ENCODE measurements around the gene EFCAB6.
A peak's percentile ranks its signal among the peaks of the same experiment; 100 is the strongest.
"Not testable (repeated sequence)": the region's sequence is repeated elsewhere in the genome, so short reads cannot be mapped to it uniquely, and the experiment has no call there.

EFCAB6 gene

GRCh38 chr22:43667656-43668055 is 144.4 kb downstream of the EFCAB6 start:
- WGBS, 2 donors (ENCODE audit: extremely low coverage in 2 of 2, insufficient read length in 2 of 2, insufficient replicate concordance in 1 of 2): no CpG with 5 or more reads among the region's 8 CpGs
- H4K91ac ChIP-seq (ENCODE audit: low read depth, low read length, poor library complexity): no peak overlapping the region

GRCh38 chr22:43666457-43666856 is 145.6 kb downstream of the EFCAB6 start:
- Histone ChIP-seq H3K27ac (replicated peaks; ENCODE audit: low read length) (no peak overlapping the region), H3K14ac (ENCODE audit: low read length) (no peak overlapping the region), H3K4me3 (ENCODE audit: low read length in 2 of 2) (no peak overlapping the region), H2BK5ac (ENCODE audit: low read length) (no peak overlapping the region), H4K91ac (ENCODE audit: low read depth, low read length, poor library complexity) (no peak overlapping the region), H3K9ac (ENCODE audit: low read depth, low read length, poor library complexity) (no peak overlapping the region), H3K36me3 (replicated peaks in 1 of 2; ENCODE audit: control insufficient read depth in 2 of 2, insufficient read depth in 2 of 2, low read length in 2 of 2) (no peaks in the 10 kb centered on the region), H3K27me3 (ENCODE audit: control insufficient read depth in 3 of 3, insufficient read depth in 3 of 3, low read depth in 1 of 3, low read length in 3 of 3) (no peaks in the 10 kb centered on the region), H3K9me3 (replicated peaks in 1 of 2; ENCODE audit: control insufficient read depth in 2 of 2, insufficient read depth in 1 of 2, low read depth in 1 of 2, low read length in 2 of 2) (no peaks in the 10 kb centered on the region), H3K23ac (ENCODE audit: low read depth, low read length, poor library complexity) (no peak overlapping the region), H2AK5ac (ENCODE audit: low read depth, low read length) (no peak overlapping the region), H2AFZ (ENCODE audit: low read length) (no peak overlapping the region), H3K4ac (ENCODE audit: low read length) (no peak overlapping the region), H4K8ac (ENCODE audit: low read depth, low read length) (no peak overlapping the region), H3K4me2 (ENCODE audit: insufficient read depth, low read length, poor library complexity, severe bottlenecking) (no peak overlapping the region), H2BK12ac (ENCODE audit: low read length) (no peak overlapping the region), H3K79me1 (ENCODE audit: low read depth, low read length) (no peaks in the 10 kb centered on the region), H2BK120ac (ENCODE audit: low read depth, low read length) (no peak overlapping the region), H3K18ac (ENCODE audit: low read length) (no peak overlapping the region), H3K4me1 (ENCODE audit: control insufficient read depth in 2 of 2, insufficient read depth in 1 of 2, low read depth in 1 of 2, low read length in 2 of 2) (no peaks in the 10 kb centered on the region), H2BK15ac (ENCODE audit: low read length) (no peak overlapping the region)
- DNase-seq (ENCODE audit: low spot score): no peak
- WGBS, 2 donors (ENCODE audit: extremely low coverage in 2 of 2, insufficient read length in 2 of 2, insufficient replicate concordance in 1 of 2): no CpG with 5 or more reads among the region's 5 CpGs

More at GRCh38 chr22:43667656-43668055, 144.4 kb downstream of the EFCAB6 start:
- Histone ChIP-seq H3K4me3 (ENCODE audit: low read length in 2 of 2) (no peak overlapping the region), H3K4me2 (ENCODE audit: insufficient read depth, low read length, poor library complexity, severe bottlenecking) (no peak overlapping the region), H3K9ac (ENCODE audit: low read depth, low read length, poor library complexity) (no peak overlapping the region), H3K9me3 (replicated peaks in 1 of 2; ENCODE audit: control insufficient read depth in 2 of 2, insufficient read depth in 1 of 2, low read depth in 1 of 2, low read length in 2 of 2) (no peaks in the 10 kb centered on the region), H2BK120ac (ENCODE audit: low read depth, low read length) (no peak overlapping the region), H2BK15ac (ENCODE audit: low read length) (no peak overlapping the region), H3K79me1 (ENCODE audit: low read depth, low read length) (no peaks in the 10 kb centered on the region), H4K8ac (ENCODE audit: low read depth, low read length) (no peak overlapping the region), H2AFZ (ENCODE audit: low read length) (no peak overlapping the region), H3K14ac (ENCODE audit: low read length) (no peak overlapping the region), H2BK12ac (ENCODE audit: low read length) (no peak overlapping the region), H2BK5ac (ENCODE audit: low read length) (no peak overlapping the region), H2AK5ac (ENCODE audit: low read depth, low read length) (no peak overlapping the region), H3K18ac (ENCODE audit: low read length) (no peak overlapping the region), H3K27me3 (ENCODE audit: control insufficient read depth in 3 of 3, insufficient read depth in 3 of 3, low read depth in 1 of 3, low read length in 3 of 3) (no peaks in the 10 kb centered on the region), H3K4ac (ENCODE audit: low read length) (no peak overlapping the region), H3K23ac (ENCODE audit: low read depth, low read length, poor library complexity) (no peak overlapping the region), H3K27ac (replicated peaks; ENCODE audit: low read length) (no peak overlapping the region), H3K4me1 (ENCODE audit: control insufficient read depth in 2 of 2, insufficient read depth in 1 of 2, low read depth in 1 of 2, low read length in 2 of 2) (peaks cover 0 to 2% of the 10 kb centered on the region in 2 donors), H3K36me3 (replicated peaks in 1 of 2; ENCODE audit: control insufficient read depth in 2 of 2, insufficient read depth in 2 of 2, low read length in 2 of 2) (no peaks in the 10 kb centered on the region)
- DNase-seq (ENCODE audit: low spot score): no peak

- no peak for DNase-seq (ENCODE audit: low spot score)
- Histone ChIP-seq H2BK12ac (ENCODE audit: low read length) (no peak overlapping the region), H3K18ac (ENCODE audit: low read length) (peak overlapping the region; percentile 75), H3K4ac (ENCODE audit: low read length) (no peak overlapping the region), H3K14ac (ENCODE audit: low read length) (no peak overlapping the region), H3K4me1 (ENCODE audit: control insufficient read depth in 2 of 2, insufficient read depth in 1 of 2, low read depth in 1 of 2, low read length in 2 of 2) (peaks cover 4 to 6% of the 10 kb centered on the region in 2 donors), H2BK120ac (ENCODE audit: low read depth, low read length) (no peak overlapping the region), H3K23ac (ENCODE audit: low read depth, low read length, poor library complexity) (no peak overlapping the region), H3K27ac (replicated peaks; ENCODE audit: low read length) (no peak overlapping the region), H3K79me1 (ENCODE audit: low read depth, low read length) (no peaks in the 10 kb centered on the region), H4K91ac (ENCODE audit: low read depth, low read length, poor library complexity) (no peak overlapping the region), H3K27me3 (ENCODE audit: control insufficient read depth in 3 of 3, insufficient read depth in 3 of 3, low read depth in 1 of 3, low read length in 3 of 3) (no peaks in the 10 kb centered on the region), H3K4me2 (ENCODE audit: insufficient read depth, low read length, poor library complexity, severe bottlenecking) (no peak overlapping the region), H3K4me3 (ENCODE audit: low read length in 2 of 2) (no peak overlapping the region), H3K9me3 (replicated peaks in 1 of 2; ENCODE audit: control insufficient read depth in 2 of 2, insufficient read depth in 1 of 2, low read depth in 1 of 2, low read length in 2 of 2) (no peaks in the 10 kb centered on the region), H2AFZ (ENCODE audit: low read length) (peak overlapping the region; percentile 63), H3K36me3 (replicated peaks in 1 of 2; ENCODE audit: control insufficient read depth in 2 of 2, insufficient read depth in 2 of 2, low read length in 2 of 2) (no peaks in the 10 kb centered on the region), H2AK5ac (ENCODE audit: low read depth, low read length) (no peak overlapping the region), H2BK15ac (ENCODE audit: low read length) (no peak overlapping the region), H2BK5ac (ENCODE audit: low read length) (peak overlapping the region; percentile 62), H4K8ac (ENCODE audit: low read depth, low read length) (no peak overlapping the region), H3K9ac (ENCODE audit: low read depth, low read length, poor library complexity) (no peak overlapping the region)
- WGBS, 2 donors (ENCODE audit: extremely low coverage in 2 of 2, insufficient read length in 2 of 2, insufficient replicate concordance in 1 of 2): no CpG with 5 or more reads among the region's 9 CpGs
Measured at GRCh38 chr22:43658823-43659222, 153.3 kb downstream of the EFCAB6 start.

GRCh38 chr22:43656581-43656980 is 155.5 kb downstream of the EFCAB6 start:
- not testable (repeated sequence) for H3K79me1 ChIP-seq (ENCODE audit: low read depth, low read length); H3K23ac ChIP-seq (ENCODE audit: low read depth, low read length, poor library complexity); H2BK15ac ChIP-seq (ENCODE audit: low read length); H3K4me1 ChIP-seq (ENCODE audit: control insufficient read depth in 2 of 2, insufficient read depth in 1 of 2, low read depth in 1 of 2, low read length in 2 of 2); H4K91ac ChIP-seq (ENCODE audit: low read depth, low read length, poor library complexity); H3K4me2 ChIP-seq (ENCODE audit: insufficient read depth, low read length, poor library complexity, severe bottlenecking); H4K8ac ChIP-seq (ENCODE audit: low read depth, low read length); H3K4me3 ChIP-seq (ENCODE audit: low read length in 2 of 2); H3K27me3 ChIP-seq (ENCODE audit: control insufficient read depth in 3 of 3, insufficient read depth in 3 of 3, low read depth in 1 of 3, low read length in 3 of 3); H2BK120ac ChIP-seq (ENCODE audit: low read depth, low read length); H3K36me3 ChIP-seq (replicated peaks in 1 of 2; ENCODE audit: control insufficient read depth in 2 of 2, insufficient read depth in 2 of 2, low read length in 2 of 2); H2AFZ ChIP-seq (ENCODE audit: low read length); H3K9ac ChIP-seq (ENCODE audit: low read depth, low read length, poor library complexity); H3K9me3 ChIP-seq (replicated peaks in 1 of 2; ENCODE audit: control insufficient read depth in 2 of 2, insufficient read depth in 1 of 2, low read depth in 1 of 2, low read length in 2 of 2); H3K4ac ChIP-seq (ENCODE audit: low read length); H2BK12ac ChIP-seq (ENCODE audit: low read length); H3K18ac ChIP-seq (ENCODE audit: low read length); H3K27ac ChIP-seq (replicated peaks; ENCODE audit: low read length); DNase-seq (ENCODE audit: low spot score); H2BK5ac ChIP-seq (ENCODE audit: low read length); H3K14ac ChIP-seq (ENCODE audit: low read length); H2AK5ac ChIP-seq (ENCODE audit: low read depth, low read length)
- WGBS, 2 donors (ENCODE audit: extremely low coverage in 2 of 2, insufficient read length in 2 of 2, insufficient replicate concordance in 1 of 2): no CpG with 5 or more reads among the region's 6 CpGs

Measured in neuronal stem cell (in vitro differentiated cells).